ENCODE data around the gene RNASE8. TPM values are rescaled to one million over a fixed set of nuclear protein-coding genes. Genes with fewer than 3 reads are reported as not detected.
A peak's percentile ranks its signal among the peaks of the same experiment; 100 is the strongest.

The RNASE8 gene
- total and polyA plus RNA-seq, 2 experiments from 2014 or later: not detected

DNA sequence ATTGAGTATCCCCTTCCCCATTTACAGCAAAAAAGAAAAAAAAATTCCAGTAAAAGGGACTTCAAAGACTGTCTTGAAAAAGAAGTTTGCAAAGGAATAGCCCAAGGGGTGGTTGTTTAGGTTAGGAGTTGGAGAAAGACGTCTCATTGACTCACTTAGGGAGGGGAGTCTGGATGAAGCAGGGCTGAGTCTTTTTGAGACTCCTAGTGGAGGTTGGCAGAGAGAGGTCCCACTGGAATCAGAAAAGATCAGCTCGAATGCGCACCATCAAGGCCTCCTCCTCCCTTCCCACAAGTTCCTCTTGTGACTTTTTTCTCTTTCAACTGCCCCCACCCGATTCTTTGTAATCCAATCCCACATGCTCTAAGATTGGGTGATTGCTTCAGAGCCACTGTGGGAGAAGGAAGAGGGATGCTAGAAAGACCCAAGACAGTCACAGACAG, 14.4 kb downstream of the RNASE8 start:
- peak; percentile 56 for DNase-seq (ENCODE audit: low spot score)
- Histone ChIP-seq H3K79me2 (peaks cover 27% of the 10 kb centered on the region), H3K4me3 (peak overlapping the region; percentile 33), H3K36me3 (replicated peaks; ENCODE audit: insufficient read depth, low read depth) (no peaks in the 10 kb centered on the region), H3K9me3 (ENCODE audit: low read depth) (no peaks in the 10 kb centered on the region), H3K27me3 (no peaks in the 10 kb centered on the region), H3K4me1 (ENCODE audit: insufficient read depth) (peaks cover 16% of the 10 kb centered on the region), H3K9me2 (replicated peaks; ENCODE audit: insufficient read depth) (no peaks in the 10 kb centered on the region), H3K4me2 (peak overlapping the region; percentile 92), H3K27ac (peak overlapping the region; percentile 96), H4K20me1 (ENCODE audit: insufficient read depth, poor library complexity, severe bottlenecking) (peaks cover 5% of the 10 kb centered on the region), H2AFZ (peak overlapping the region; percentile 46)
- 24% methylated on average over 4 of the region's 4 CpGs for WGBS (ENCODE audit: low lambda C conversion rate, missing lambda C conversion rate)
- no peak for TF ChIP-seq EZH2 (IDR thresholded peaks at IDR 0.05; ENCODE audit: borderline replicate concordance)
- TF ChIP-seq, protein P1, sequence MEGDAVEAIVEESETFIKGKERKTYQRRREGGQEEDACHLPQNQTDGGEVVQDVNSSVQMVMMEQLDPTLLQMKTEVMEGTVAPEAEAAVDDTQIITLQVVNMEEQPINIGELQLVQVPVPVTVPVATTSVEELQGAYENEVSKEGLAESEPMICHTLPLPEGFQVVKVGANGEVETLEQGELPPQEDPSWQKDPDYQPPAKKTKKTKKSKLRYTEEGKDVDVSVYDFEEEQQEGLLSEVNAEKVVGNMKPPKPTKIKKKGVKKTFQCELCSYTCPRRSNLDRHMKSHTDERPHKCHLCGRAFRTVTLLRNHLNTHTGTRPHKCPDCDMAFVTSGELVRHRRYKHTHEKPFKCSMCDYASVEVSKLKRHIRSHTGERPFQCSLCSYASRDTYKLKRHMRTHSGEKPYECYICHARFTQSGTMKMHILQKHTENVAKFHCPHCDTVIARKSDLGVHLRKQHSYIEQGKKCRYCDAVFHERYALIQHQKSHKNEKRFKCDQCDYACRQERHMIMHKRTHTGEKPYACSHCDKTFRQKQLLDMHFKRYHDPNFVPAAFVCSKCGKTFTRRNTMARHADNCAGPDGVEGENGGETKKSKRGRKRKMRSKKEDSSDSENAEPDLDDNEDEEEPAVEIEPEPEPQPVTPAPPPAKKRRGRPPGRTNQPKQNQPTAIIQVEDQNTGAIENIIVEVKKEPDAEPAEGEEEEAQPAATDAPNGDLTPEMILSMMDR (IDR thresholded peaks at IDR 0.05; ENCODE audit: poor library complexity): peak; percentile 5
- TF ChIP-seq EZH2phosphoT487 (IDR thresholded peaks at IDR 0.05; ENCODE audit: low read depth, severe bottlenecking, unreplicated experiment): no peak

DNA sequence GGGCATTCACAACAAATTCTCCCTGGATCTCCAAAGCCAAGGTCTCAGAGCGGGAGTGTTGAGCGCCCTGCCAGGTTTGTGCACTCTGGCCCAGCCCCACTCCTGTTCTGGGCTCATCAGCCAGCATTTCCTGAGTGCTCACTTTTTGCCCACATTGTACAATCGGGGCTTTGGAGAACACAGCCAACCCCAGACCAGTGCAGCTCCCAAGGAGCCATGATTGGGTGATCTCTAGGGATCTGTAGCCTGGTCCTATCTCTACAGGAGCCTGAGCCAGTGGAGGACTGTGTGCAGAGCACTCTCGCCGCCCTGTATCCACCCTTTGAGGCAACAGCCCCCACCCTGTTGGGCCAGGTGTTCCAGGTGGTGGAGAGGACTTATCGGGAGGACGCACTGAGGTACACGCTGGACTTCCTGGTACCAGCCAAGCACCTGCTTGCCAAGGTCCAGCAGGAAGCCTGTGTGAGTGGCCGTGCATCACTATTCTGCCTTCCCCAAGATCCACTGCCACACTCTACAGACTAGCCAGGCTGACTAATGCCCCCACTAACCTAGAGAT, 15.2 kb downstream of the RNASE8 start:
- Histone ChIP-seq H3K36me3 (replicated peaks; ENCODE audit: insufficient read depth, low read depth) (no peaks in the 10 kb centered on the region), H3K27ac (peak overlapping the region; percentile 96), H2AFZ (no peak overlapping the region), H3K4me3 (no peak overlapping the region), H3K9me2 (replicated peaks; ENCODE audit: insufficient read depth) (no peaks in the 10 kb centered on the region), H3K4me1 (ENCODE audit: insufficient read depth) (peaks cover 16% of the 10 kb centered on the region), H3K4me2 (peak overlapping the region; percentile 92), H4K20me1 (ENCODE audit: insufficient read depth, poor library complexity, severe bottlenecking) (peaks cover 5% of the 10 kb centered on the region), H3K9me3 (ENCODE audit: low read depth) (no peaks in the 10 kb centered on the region), H3K79me2 (peaks cover 27% of the 10 kb centered on the region), H3K27me3 (no peaks in the 10 kb centered on the region)
- TF ChIP-seq EZH2phosphoT487 (IDR thresholded peaks at IDR 0.05; ENCODE audit: low read depth, severe bottlenecking, unreplicated experiment) (no peak), EZH2 (IDR thresholded peaks at IDR 0.05; ENCODE audit: borderline replicate concordance) (no peak)
- TF ChIP-seq, protein P1 (IDR thresholded peaks at IDR 0.05; ENCODE audit: poor library complexity): no peak
- WGBS (ENCODE audit: low lambda C conversion rate, missing lambda C conversion rate): 96% methylated on average over 9 of the region's 9 CpGs
- DNase-seq (ENCODE audit: low spot score): no peak

DNA sequence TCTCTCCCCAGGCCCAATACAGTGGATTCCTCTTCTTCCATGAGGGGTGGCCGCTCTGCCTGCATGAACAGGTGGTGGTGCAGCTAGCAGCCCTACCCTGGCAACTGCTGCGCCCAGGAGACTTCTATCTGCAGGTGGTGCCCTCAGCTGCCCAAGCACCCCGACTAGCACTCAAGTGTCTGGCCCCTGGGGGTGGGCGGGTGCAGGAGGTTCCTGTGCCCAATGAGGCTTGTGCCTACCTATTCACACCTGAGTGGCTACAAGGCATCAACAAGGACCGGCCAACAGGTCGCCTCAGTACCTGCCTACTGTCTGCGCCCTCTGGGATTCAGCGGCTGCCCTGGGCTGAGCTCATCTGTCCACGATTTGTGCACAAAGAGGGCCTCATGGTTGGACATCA, 16.3 kb downstream of the RNASE8 start:
- 97% methylated on average over 9 of the region's 9 CpGs for WGBS (ENCODE audit: low lambda C conversion rate, missing lambda C conversion rate)
- peaks cover 5% of the 10 kb centered on the region for H4K20me1 ChIP-seq (ENCODE audit: insufficient read depth, poor library complexity, severe bottlenecking)
- no peaks in the 10 kb centered on the region for H3K9me2 ChIP-seq (replicated peaks; ENCODE audit: insufficient read depth)
- no peak overlapping the region for H3K27ac ChIP-seq
- H3K27me3 ChIP-seq: no peaks in the 10 kb centered on the region
- H2AFZ ChIP-seq: no peak overlapping the region
- no peak for TF ChIP-seq EZH2 (IDR thresholded peaks at IDR 0.05; ENCODE audit: borderline replicate concordance)
- TF ChIP-seq, protein P1 (IDR thresholded peaks at IDR 0.05; ENCODE audit: poor library complexity): no peak
- no peak for TF ChIP-seq EZH2phosphoT487 (IDR thresholded peaks at IDR 0.05; ENCODE audit: low read depth, severe bottlenecking, unreplicated experiment)
- no peaks in the 10 kb centered on the region for H3K9me3 ChIP-seq (ENCODE audit: low read depth)
- H3K36me3 ChIP-seq (replicated peaks; ENCODE audit: insufficient read depth, low read depth): no peaks in the 10 kb centered on the region
- DNase-seq (ENCODE audit: low spot score): no peak
- no peak overlapping the region for H3K4me2 ChIP-seq
- H3K4me3 ChIP-seq: no peak overlapping the region
- H3K79me2 ChIP-seq: peaks cover 27% of the 10 kb centered on the region
- H3K4me1 ChIP-seq (ENCODE audit: insufficient read depth): peaks cover 16% of the 10 kb centered on the region
